ENCODE data around the gene POT1.

The POT1 gene

DNA sequence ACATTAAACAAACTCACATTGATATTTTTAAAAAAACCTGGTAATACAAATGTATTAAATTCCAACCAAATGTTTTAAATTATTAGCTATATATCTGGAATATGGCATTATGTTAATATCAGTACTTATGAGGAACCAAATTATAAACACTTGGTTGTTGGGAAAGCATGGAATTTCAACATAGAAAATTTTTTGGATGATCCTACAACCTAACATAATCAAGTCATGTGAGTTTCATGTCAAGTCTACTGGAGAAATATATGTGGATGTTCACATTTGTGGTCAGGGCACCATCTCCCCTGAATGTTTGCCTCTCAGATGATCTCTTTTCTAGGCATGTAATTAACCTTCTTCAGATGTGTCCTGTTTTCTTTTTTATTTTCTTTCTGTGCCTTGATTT lies 5.2 kb upstream of the POT1 start:
- ATAC-seq (replicated peaks) (no peak), DNase-seq (no peak)
- Mint-ChIP-seq H3K9me3 (no peaks in the 10 kb centered on the region), H3K4me1 (ENCODE audit: low read depth in 2 of 2) (peaks cover 0 to 3% of the 10 kb centered on the region in 2 donors), H3K27ac (no peak overlapping the region), H3K36me3 (ENCODE audit: insufficient read depth) (peaks cover 1% of the 10 kb centered on the region), H3K27me3 (no peaks in the 10 kb centered on the region), H3K4me3 (no peak overlapping the region)

DNA sequence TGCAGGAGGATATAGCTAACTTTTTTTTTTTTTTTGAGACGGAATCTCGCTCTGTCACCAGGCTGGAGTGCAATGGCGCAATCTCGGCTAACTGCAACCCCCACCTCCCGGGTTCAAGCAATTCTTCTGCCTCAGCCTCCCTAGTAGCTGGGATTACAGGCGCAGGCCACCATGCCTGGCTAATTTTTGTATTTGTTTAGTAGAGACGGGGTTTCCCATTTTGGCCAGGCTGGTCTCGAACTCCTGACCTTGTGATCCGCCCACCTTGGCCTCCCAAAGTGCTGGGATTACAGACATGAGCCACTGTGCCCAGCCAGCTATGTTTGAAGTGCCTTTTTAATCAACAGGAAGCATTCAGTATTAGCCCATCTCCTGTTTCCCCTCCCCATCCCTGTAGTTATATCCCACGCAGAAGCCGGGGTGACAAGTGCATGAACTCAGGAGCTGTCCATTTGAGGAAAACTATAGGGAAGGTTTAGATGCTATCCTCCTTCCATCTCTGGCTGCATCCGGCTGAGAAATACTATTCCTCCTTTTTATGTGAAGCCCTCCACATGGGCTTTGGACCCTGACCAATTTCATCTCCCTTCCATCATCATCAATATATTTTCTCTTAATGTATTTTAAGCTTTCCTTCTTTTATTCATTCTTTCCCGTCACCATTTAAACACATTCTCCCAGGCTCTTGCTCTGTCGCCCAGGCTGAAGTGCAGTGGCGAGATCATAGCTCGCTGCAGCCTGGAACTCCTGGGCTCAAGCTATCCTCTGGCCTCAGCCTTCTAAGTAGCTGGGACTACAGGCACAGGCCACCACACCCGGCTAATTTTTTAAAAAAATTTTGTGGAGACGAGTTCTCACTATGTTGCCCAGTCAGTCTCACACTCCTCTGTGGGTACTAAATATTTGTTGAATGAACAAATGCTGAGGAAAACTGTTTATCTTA lies 1.3 kb upstream of the POT1 start:
- no peak for DNase-seq
- H3K27ac Mint-ChIP-seq = peak overlapping the region in 1 of 2 donors; percentile 47
- ATAC-seq (replicated peaks) = no peak
- no peaks in the 10 kb centered on the region for H3K9me3 Mint-ChIP-seq
- peak overlapping the region; percentile 4 to 27 for H3K4me3 Mint-ChIP-seq
- H3K27me3 Mint-ChIP-seq = no peaks in the 10 kb centered on the region
- peaks cover 11 to 23% of the 10 kb centered on the region in 2 donors for H3K4me1 Mint-ChIP-seq (ENCODE audit: low read depth in 2 of 2)
- peaks cover 10% of the 10 kb centered on the region for H3K36me3 Mint-ChIP-seq (ENCODE audit: insufficient read depth)

DNA sequence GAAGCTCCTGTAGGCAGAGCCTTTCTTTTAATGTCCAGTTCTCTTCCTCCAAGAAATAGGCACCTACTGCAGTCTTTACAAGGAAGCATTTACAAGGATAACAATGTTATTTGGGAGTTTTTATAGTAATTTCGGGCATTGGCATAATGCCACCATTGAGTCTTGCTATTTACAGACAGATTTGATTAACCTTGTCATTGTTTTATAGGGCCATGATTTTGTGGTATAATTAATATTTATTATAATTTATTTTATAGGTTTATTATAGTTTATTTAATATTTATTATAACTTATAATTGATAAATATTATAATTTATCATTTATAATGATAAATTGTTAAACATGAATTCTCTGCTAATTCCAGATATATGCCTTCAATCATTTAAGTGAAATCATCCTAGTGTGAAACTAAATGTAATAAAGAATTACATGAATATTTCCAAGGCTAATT lies 573 bp upstream of the POT1 start:
- ATAC-seq (replicated peaks) (no peak), DNase-seq (no peak)
- Mint-ChIP-seq H3K9me3 (no peaks in the 10 kb centered on the region), H3K27ac (peak overlapping the region; percentile 93 to 94), H3K36me3 (ENCODE audit: insufficient read depth) (peaks cover 10% of the 10 kb centered on the region), H3K4me3 (peak overlapping the region; percentile 86 to 94), H3K27me3 (no peaks in the 10 kb centered on the region), H3K4me1 (ENCODE audit: low read depth in 2 of 2) (peaks cover 11 to 28% of the 10 kb centered on the region in 2 donors)

DNA sequence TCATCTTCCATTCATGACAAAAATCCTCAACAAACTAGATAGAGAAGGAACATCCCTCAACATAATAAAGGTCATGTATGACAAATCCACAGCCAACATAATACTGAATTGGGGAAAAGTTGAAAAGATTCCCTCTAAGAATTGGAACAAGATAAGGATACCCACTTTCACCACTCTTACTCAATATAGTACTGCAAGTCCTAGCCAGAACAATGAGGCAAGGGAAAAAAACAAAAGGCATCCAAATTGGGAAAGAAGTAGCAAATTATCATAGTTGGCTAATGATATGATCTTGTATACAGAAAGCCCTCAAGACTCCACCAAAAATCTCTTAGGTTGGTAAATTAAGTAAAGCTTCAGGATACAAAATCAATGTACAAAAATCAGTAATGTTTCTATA lies 4.7 kb downstream of the POT1 start:
- no peak for DNase-seq
- Mint-ChIP-seq H3K9me3 (no peaks in the 10 kb centered on the region), H3K27me3 (no peaks in the 10 kb centered on the region), H3K36me3 (ENCODE audit: insufficient read depth) (peaks cover 15% of the 10 kb centered on the region), H3K4me1 (ENCODE audit: low read depth in 2 of 2) (peaks cover 21 to 49% of the 10 kb centered on the region in 2 donors), H3K27ac (no peak overlapping the region), H3K4me3 (no peak overlapping the region)
- no peak for ATAC-seq (replicated peaks)

DNA sequence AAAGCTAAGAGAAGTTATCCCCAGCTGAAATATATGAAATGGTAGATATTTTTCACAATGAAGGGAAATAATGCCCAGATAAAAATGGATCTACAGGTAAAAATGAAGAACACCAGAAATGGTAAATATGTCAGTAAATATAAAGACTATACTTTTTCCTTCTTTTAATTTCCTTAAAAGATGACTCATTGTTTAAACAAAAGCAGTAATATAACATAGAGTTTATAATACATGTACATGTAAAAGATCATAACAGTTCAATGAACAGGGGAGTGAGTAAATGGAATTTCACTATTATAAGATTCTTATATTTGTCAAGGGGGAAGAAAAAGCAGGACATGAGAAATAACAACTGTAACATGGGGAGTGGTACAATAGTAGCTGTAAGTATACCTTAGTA lies 7.4 kb downstream of the POT1 start:
- Mint-ChIP-seq H3K27me3 (no peaks in the 10 kb centered on the region), H3K9me3 (no peaks in the 10 kb centered on the region), H3K27ac (no peak overlapping the region), H3K36me3 (ENCODE audit: insufficient read depth) (peaks cover 6% of the 10 kb centered on the region), H3K4me3 (no peak overlapping the region), H3K4me1 (ENCODE audit: low read depth in 2 of 2) (peaks cover 14 to 42% of the 10 kb centered on the region in 2 donors)
- no peak for DNase-seq
- ATAC-seq (replicated peaks) = no peak

DNA sequence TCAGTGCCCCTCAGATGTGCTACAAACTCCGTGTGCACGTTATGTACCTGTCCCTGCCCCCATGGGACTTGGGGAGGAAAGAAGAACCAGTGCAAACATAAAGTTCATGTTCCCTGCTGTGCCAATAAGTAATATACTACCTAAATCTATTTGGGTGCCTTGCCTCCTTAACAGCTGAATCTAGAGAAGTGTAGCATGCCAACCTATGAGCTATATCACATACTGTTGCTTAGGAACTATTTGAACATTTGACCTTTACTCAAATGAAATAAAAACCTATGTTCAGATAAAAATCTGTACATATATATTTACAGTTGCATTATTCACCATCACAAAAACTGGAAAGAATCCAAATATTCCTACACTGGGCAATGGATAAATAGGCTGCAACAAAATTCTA lies 9.8 kb downstream of the POT1 start:
- no peak overlapping the region for H3K27ac Mint-ChIP-seq
- H3K9me3 Mint-ChIP-seq = no peaks in the 10 kb centered on the region
- no peak for DNase-seq
- H3K36me3 Mint-ChIP-seq (ENCODE audit: insufficient read depth) = peaks cover 6% of the 10 kb centered on the region
- H3K4me1 Mint-ChIP-seq (ENCODE audit: low read depth in 2 of 2) = peaks cover 17 to 35% of the 10 kb centered on the region in 2 donors
- no peak overlapping the region for H3K4me3 Mint-ChIP-seq
- no peak for ATAC-seq (replicated peaks)
- no peaks in the 10 kb centered on the region for H3K27me3 Mint-ChIP-seq

DNA sequence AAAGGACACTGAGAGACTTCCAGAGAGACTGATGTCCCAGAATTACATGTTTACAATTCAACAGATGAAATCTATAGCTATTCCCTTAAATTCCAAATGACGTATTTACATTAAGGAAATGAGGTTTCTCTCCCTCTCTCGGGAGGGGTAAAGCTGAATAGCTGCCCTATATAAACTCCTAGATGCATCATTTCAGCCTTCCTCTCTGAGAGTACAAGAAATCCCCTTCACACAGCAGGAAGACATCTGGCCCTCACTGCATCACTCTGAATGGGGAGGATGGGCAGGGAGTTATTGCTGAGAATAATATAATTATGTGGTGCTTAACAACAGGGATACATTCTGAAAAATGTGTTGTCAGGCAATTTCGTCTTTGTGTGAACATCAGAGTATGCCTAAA lies 11.0 kb downstream of the POT1 start:
- Mint-ChIP-seq H3K27ac (no peak overlapping the region), H3K36me3 (ENCODE audit: insufficient read depth) (peaks cover 11% of the 10 kb centered on the region), H3K9me3 (no peaks in the 10 kb centered on the region), H3K4me1 (ENCODE audit: low read depth in 2 of 2) (peaks cover 8 to 24% of the 10 kb centered on the region in 2 donors), H3K4me3 (no peak overlapping the region), H3K27me3 (no peaks in the 10 kb centered on the region)
- ATAC-seq (replicated peaks) (no peak), DNase-seq (no peak)

DNA sequence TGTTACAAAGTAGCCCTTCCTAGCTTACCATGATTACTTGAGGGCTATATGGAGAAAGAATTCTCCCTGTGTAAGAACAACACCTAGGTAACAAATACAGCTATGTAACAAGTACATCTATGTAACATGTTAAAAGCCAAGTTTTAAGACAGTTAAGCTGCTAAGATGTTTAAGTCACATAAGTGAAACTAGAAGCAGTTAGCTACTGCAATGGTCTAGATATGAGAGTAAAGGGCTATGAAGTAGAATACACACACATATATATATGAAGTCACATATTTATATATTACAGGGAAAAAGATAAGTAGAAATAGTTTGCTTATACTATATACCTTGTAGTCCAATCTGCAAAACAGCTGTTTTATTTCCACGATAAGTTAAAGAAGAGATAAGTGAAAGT lies 14.4 kb downstream of the POT1 start:
- H3K36me3 Mint-ChIP-seq (ENCODE audit: insufficient read depth) = peaks cover 15% of the 10 kb centered on the region
- H3K4me1 Mint-ChIP-seq (ENCODE audit: low read depth in 2 of 2) = peaks cover 5 to 14% of the 10 kb centered on the region in 2 donors
- H3K27ac Mint-ChIP-seq = no peak overlapping the region
- H3K9me3 Mint-ChIP-seq = no peaks in the 10 kb centered on the region
- H3K27me3 Mint-ChIP-seq = no peaks in the 10 kb centered on the region
- DNase-seq (no peak), ATAC-seq (replicated peaks) (no peak)
- no peak overlapping the region for H3K4me3 Mint-ChIP-seq

DNA sequence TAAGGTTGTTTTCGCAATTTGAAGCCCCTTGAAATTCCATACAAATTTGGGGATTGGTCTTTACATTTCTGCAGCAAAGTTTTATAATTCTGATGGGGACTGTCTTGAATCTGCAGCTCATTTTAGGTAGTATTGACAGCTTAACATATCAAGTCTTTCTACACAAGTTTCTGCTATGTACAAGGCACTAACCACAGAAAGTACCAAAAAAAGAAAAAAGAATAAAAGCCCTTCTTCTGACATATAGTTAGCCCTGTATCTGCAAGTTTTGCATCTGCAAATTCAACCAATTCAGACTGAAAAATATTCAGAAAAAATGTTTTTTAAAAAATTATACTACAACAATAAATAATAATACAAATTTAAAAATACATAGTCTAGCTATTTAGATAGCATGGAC lies 15.3 kb downstream of the POT1 start:
- no peak for DNase-seq
- peaks cover 14% of the 10 kb centered on the region for H3K36me3 Mint-ChIP-seq (ENCODE audit: insufficient read depth)
- H3K4me3 Mint-ChIP-seq = no peak overlapping the region
- H3K27me3 Mint-ChIP-seq = no peaks in the 10 kb centered on the region
- peaks cover 5 to 14% of the 10 kb centered on the region in 2 donors for H3K4me1 Mint-ChIP-seq (ENCODE audit: low read depth in 2 of 2)
- no peak overlapping the region for H3K27ac Mint-ChIP-seq
- no peaks in the 10 kb centered on the region for H3K9me3 Mint-ChIP-seq
- no peak for ATAC-seq (replicated peaks)

DNA sequence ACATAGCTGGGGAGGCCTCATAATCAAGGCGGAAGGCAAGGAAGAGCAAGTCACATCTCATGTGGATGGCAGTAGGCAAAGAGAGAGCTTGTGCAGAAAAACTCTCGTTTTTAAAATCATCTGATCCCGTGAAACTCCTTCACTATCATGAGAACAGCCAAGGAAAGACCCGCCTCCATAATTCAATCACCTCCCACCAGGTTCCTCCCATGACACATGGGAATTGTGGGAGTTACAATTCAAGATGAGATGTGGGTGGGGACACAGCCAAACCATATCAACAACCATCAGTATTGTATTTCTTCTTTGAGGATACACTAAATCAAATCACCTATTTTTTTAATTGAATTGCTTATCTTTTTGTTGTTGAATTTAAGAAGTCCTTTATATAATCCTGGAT lies 16.7 kb downstream of the POT1 start:
- H3K4me1 Mint-ChIP-seq (ENCODE audit: low read depth in 2 of 2) = peaks cover 5 to 9% of the 10 kb centered on the region in 2 donors
- H3K27ac Mint-ChIP-seq = no peak overlapping the region
- ATAC-seq (replicated peaks) (no peak), DNase-seq (no peak)
- peaks cover 14% of the 10 kb centered on the region for H3K36me3 Mint-ChIP-seq (ENCODE audit: insufficient read depth)
- no peaks in the 10 kb centered on the region for H3K9me3 Mint-ChIP-seq
- H3K27me3 Mint-ChIP-seq = no peaks in the 10 kb centered on the region
- no peak overlapping the region for H3K4me3 Mint-ChIP-seq

DNA sequence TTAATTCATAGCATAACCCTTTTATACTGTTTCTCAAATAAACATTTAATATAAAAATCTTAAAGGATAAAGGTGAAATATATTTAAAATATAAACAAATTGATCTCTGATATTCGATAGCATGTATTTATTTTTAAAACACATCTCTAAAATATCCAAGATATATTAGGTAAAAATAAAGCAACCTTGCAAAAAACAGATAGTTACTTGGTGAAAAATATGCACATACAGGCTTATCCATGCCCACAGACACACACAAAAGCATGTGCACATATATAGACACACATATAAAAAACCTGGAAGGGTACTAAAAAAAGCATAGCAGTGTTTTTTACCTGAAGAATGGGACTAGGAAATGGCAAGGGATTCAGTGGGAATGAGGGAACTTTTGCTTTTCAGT lies 19.8 kb downstream of the POT1 start:
- DNase-seq (no peak), ATAC-seq (replicated peaks) (no peak)
- H3K4me3 Mint-ChIP-seq = no peak overlapping the region
- H3K9me3 Mint-ChIP-seq = no peaks in the 10 kb centered on the region
- no peak overlapping the region for H3K27ac Mint-ChIP-seq
- peaks cover 6 to 17% of the 10 kb centered on the region in 2 donors for H3K4me1 Mint-ChIP-seq (ENCODE audit: low read depth in 2 of 2)
- H3K27me3 Mint-ChIP-seq = no peaks in the 10 kb centered on the region
- peaks cover 14% of the 10 kb centered on the region for H3K36me3 Mint-ChIP-seq (ENCODE audit: insufficient read depth)

DNA sequence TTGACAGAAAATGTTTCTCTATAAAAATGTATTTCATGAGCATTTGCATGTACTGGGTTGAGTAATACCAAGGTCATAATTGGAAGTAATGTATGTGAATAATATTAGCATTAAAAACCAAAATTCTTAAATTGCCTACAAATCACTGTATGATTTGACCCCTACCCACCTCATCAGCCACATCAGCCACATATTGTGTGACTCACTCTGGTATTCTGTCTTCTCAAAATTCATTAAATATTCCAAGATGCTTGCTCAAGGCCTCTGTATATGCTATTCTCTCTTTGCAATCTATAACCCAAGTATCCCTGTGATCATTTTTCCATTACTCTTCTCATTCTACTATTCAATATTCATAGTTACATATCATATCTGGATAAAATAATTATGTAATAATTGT lies 21.4 kb downstream of the POT1 start:
- DNase-seq (no peak), ATAC-seq (replicated peaks) (no peak)
- Mint-ChIP-seq H3K27ac (no peak overlapping the region), H3K4me1 (ENCODE audit: low read depth in 2 of 2) (peaks cover 13 to 30% of the 10 kb centered on the region in 2 donors), H3K36me3 (ENCODE audit: insufficient read depth) (peaks cover 5% of the 10 kb centered on the region), H3K4me3 (no peak overlapping the region), H3K27me3 (no peaks in the 10 kb centered on the region), H3K9me3 (no peaks in the 10 kb centered on the region)

DNA sequence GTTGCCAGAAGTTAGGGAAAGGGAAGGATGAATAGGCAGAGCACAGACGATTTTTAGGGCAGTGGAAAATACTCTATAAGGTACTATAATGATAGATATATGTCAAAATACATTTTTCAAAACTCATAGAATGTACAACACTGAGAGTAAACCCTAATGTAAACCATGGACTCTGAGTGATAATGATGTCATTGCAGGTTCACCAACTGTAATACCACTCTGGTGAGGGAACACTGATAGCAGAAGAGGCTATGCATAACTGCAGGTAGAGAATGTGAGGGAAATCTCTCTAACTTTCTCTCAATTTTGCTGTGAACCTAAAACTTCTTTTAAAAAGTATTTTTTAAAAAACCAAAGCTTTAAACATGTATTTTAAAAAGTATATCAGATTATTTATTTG lies 22.1 kb downstream of the POT1 start:
- ATAC-seq (replicated peaks) (no peak), DNase-seq (no peak)
- Mint-ChIP-seq H3K27me3 (no peaks in the 10 kb centered on the region), H3K36me3 (ENCODE audit: insufficient read depth) (peaks cover 4% of the 10 kb centered on the region), H3K4me3 (no peak overlapping the region), H3K9me3 (no peaks in the 10 kb centered on the region), H3K27ac (no peak overlapping the region), H3K4me1 (ENCODE audit: low read depth in 2 of 2) (peaks cover 16 to 34% of the 10 kb centered on the region in 2 donors)

DNA sequence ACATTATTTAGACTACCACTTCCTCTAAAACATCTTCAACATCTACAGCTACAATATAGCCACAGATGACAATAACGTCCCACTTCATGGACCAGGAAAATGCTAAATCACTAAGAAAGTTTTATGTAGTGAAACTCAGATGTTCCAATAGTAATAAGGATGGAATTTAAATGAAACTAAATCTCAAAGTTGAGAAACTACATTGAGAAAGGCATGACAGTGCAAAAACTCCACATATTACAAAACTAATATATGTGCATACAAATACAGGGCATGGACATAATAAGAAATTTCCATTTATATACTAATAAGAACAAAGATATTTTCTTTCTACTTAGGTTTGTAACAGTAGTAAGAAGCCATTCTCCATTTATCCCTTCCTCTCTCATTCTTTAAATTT lies 31.1 kb downstream of the POT1 start:
- no peaks in the 10 kb centered on the region for H3K36me3 Mint-ChIP-seq (ENCODE audit: insufficient read depth)
- ATAC-seq (replicated peaks) = no peak
- peaks cover 6 to 21% of the 10 kb centered on the region in 2 donors for H3K4me1 Mint-ChIP-seq (ENCODE audit: low read depth in 2 of 2)
- no peak for DNase-seq
- H3K27me3 Mint-ChIP-seq = no peaks in the 10 kb centered on the region
- no peaks in the 10 kb centered on the region for H3K9me3 Mint-ChIP-seq
- H3K27ac Mint-ChIP-seq = no peak overlapping the region
- H3K4me3 Mint-ChIP-seq = no peak overlapping the region

Measured in effector memory CD8-positive, alpha-beta T cell (primary cell).